HL-60/S4 treated with phorbol 12-myristate 13-acetate at 8.2 ng/mL for 4 days and 3 days (cell line): ENCODE measurements around the gene ECM2.

Source experiments
- in situ Hi-C: fragments of 300-500 bp; cut with MboI; formaldehyde crosslinking; loops from 2 replicates; pipeline ENCODE4 v1.15.0; 2022; ENCODE audit warnings: low sequenced_read_pairs

ECM2 gene

GRCh38 chr9:92528522-92528849 lies 7.3 kb downstream of the ECM2 start:
- in situ Hi-C loops, result no loop called here

GRCh38 chr9:92527832-92528521 lies 7.8 kb downstream of the ECM2 start:
- in situ Hi-C loops, result no loop called here

GRCh38 chr9:92527291-92527828 lies 8.4 kb downstream of the ECM2 start:
- in situ Hi-C loops, result no loop called here

- in situ Hi-C loops, result no loop called here
These were observed 10.5 kb downstream of the ECM2 start for GRCh38 chr9:92525306-92525705.

GRCh38 chr9:92524881-92525280 lies 10.9 kb downstream of the ECM2 start:
- in situ Hi-C loops, result no loop called here

GRCh38 chr9:92522983-92523970 lies 12.5 kb downstream of the ECM2 start:
- in situ Hi-C loops, result no loop called here

- in situ Hi-C loops, result no loop called here
These were observed 15.0 kb downstream of the ECM2 start for GRCh38 chr9:92520837-92521236.

GRCh38 chr9:92518199-92518598 lies 17.6 kb downstream of the ECM2 start:
- in situ Hi-C loops, result no loop called here

GRCh38 chr9:92517046-92517445 lies 18.7 kb downstream of the ECM2 start:
- in situ Hi-C loops, result no loop called here

- in situ Hi-C loops, result no loop called here
These were observed 19.3 kb downstream of the ECM2 start for GRCh38 chr9:92516521-92516920.

- in situ Hi-C loops, result no loop called here
These were observed 21.2 kb downstream of the ECM2 start for GRCh38 chr9:92514635-92515034.

GRCh38 chr9:92513349-92513748 lies 22.4 kb downstream of the ECM2 start:
- in situ Hi-C loops, result no loop called here

GRCh38 chr9:92512622-92513021 lies 23.2 kb downstream of the ECM2 start:
- in situ Hi-C loops, result no loop called here

GRCh38 chr9:92510747-92511146 lies 25.0 kb downstream of the ECM2 start:
- in situ Hi-C loops, result no loop called here

GRCh38 chr9:92509050-92509449 lies 26.7 kb downstream of the ECM2 start:
- in situ Hi-C loops, result no loop called here

GRCh38 chr9:92508018-92508820 lies 27.6 kb downstream of the ECM2 start:
- in situ Hi-C loops, result no loop called here

GRCh38 chr9:92507496-92507895 lies 28.3 kb downstream of the ECM2 start:
- in situ Hi-C loops, result no loop called here

- in situ Hi-C loops, result no loop called here
These were observed 28.8 kb downstream of the ECM2 start for GRCh38 chr9:92507005-92507404.

- in situ Hi-C loops, result no loop called here
These were observed 29.5 kb downstream of the ECM2 start for GRCh38 chr9:92506184-92506857.

- in situ Hi-C loops, result no loop called here
These were observed 30.9 kb downstream of the ECM2 start for GRCh38 chr9:92504881-92505280.

- in situ Hi-C loops, result no loop called here
These were observed 32.6 kb downstream of the ECM2 start for GRCh38 chr9:92503156-92503555.
